Right ventricle myocardium inferior (tissue), 1 donor: ENCODE data around the gene SHC3. TPM values are rescaled to one million over a fixed set of nuclear protein-coding genes. Genes with fewer than 3 reads are reported as not detected.
A peak's percentile ranks its signal among the peaks of the same experiment; 100 is the strongest.
"Not testable (repeated sequence)": the region's sequence is repeated elsewhere in the genome, so short reads cannot be mapped to it uniquely, and the experiment has no call there.

ENCODE experiments used
- ATAC-seq: fragments of 200-7000 bp; cut with Tn5 transposase; one replicate; pipeline ENCODE4 v1.9.1; 2020; ENCODE audit warnings: mild to moderate bottlenecking, moderate library complexity
- DNase-seq: peaks from one replicate; pipeline ENCODE4 v3.0.0; 2021; ENCODE audit errors: missing footprints
- intact Hi-C: fragments of 100-400 bp; cut with DNase I; formaldehyde crosslinking; loops from one replicate; pipeline ENCODE4 v1.11.0; 2022
- long read RNA-seq: library from polyadenylated mRNA; unstranded; transcript quantifications from one replicate; pipeline ENCODE4 v2.0.0, GENCODE V29; 2021
- total RNA-seq: library from RNA; stranded (reverse); fragmentation: NEBNext Ultra II Directional; extraction: Animal tissue kit (Norgen Biotek cat#: 25700); gene quantifications from one replicate; pipeline ENCODE4 v1.2.1, GENCODE V29; 2021
- donor health status: DM: no; HTN: yes; CAD: no; lungs with severe emphysema.

The SHC3 gene, protein sequence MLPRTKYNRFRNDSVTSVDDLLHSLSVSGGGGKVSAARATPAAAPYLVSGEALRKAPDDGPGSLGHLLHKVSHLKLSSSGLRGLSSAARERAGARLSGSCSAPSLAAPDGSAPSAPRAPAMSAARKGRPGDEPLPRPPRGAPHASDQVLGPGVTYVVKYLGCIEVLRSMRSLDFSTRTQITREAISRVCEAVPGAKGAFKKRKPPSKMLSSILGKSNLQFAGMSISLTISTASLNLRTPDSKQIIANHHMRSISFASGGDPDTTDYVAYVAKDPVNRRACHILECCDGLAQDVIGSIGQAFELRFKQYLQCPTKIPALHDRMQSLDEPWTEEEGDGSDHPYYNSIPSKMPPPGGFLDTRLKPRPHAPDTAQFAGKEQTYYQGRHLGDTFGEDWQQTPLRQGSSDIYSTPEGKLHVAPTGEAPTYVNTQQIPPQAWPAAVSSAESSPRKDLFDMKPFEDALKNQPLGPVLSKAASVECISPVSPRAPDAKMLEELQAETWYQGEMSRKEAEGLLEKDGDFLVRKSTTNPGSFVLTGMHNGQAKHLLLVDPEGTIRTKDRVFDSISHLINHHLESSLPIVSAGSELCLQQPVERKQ
- 1.1 TPM for total RNA-seq
- long read RNA-seq = 0 reads

GRCh38 chr9:89177944-89178829 lies at the start of gene SHC3:
SHC3 (minus strand) TSS chr9:89178818; CDS start chr9:89178460, 358 bp downstream.
- intact Hi-C loops = loop anchor here (10.0 kb wide), 1 partner anchor 127 kb away; no protein-coding TSS in a partner anchor
- no peak for DNase-seq

DNA sequence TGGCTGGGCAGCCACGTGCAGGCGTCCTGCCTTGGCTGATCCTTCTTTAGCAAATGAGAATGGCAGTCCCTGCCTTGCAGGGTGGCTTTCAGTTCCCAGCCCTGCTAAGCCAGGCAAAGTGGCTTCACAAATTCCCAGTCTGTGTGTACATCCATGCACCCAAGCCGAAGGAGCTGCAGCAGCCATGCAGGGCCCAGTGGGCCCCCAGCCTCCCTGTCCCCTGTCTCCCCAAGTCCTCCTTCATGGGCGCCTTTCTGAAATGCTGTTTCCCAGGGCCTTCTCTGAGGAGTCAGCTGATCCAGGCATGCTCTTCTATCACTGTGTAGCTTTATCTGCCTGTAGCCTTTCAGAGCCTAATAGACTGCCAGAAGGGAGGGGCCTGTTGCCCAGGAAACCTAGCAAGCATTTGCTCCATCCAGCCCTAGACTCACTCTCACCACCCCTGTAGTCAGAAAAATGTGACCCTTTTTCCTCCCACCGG lies 47.4 kb upstream of the SHC3 start:
- DNase-seq (no peak), ATAC-seq (peak; percentile 80)
- intact Hi-C loops = no loop called here

More at GRCh38 chr9:89177944-89178829, at the start of gene SHC3:
- ATAC-seq = no peak

DNA sequence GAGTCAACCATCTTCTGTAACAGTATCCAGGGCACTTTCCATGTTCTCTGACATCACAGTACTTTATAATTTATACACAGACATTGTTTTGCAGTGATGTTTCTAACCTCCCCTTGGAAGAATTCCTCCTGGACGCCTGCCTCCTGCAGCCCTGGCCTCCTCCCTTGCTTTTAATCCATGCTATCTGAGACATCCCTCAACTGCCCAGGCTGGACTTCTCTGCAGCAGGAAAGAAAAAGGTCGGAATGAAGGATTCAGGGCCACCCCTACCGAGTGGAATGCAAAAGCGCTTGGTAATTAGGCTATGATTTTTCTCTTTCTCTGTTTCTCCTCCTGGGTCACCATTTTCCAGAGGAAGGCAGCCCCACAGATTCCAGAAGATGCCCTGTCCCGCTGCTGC lies 47.0 kb upstream of the SHC3 start:
- intact Hi-C loops = no loop called here
- ATAC-seq (no peak), DNase-seq (no peak)

GRCh38 chr9:89225036-89225435 lies 46.4 kb upstream of the SHC3 start:
- DNase-seq = no peak
- intact Hi-C loops = no loop called here

GRCh38 chr9:89224633-89225032 lies 46.0 kb upstream of the SHC3 start:
- intact Hi-C loops = no loop called here
- DNase-seq (no peak), ATAC-seq (no peak)

More at GRCh38 chr9:89225036-89225435, 46.4 kb upstream of the SHC3 start:
- ATAC-seq = no peak

DNA sequence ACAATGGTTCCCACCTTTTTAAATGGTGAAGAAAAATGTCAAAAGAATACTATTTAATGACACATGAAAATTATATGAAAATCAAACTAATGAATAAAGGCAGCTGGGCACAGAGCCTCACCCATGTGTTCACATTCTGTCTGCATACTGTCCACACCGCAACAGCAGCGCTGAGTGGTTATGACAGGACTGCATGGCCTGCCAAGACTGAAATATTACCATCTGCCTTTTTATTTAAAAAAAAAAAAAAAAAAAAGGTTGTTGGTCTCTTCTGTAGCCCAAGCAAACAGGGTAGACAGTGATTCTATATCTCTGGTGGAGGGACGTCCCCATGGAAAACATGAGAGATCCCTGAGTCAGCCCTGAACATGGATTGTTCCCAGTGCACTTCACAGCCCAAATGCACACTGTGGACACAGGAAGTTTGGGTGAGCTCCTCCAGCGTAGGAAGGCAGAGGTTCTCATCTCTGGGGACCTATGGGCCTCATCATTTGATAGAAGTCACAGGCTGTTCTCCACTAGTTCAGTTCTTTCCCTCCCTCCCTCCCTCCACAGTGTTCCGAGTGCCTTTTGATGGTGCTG lies 44.9 kb upstream of the SHC3 start:
- ATAC-seq (peak; percentile 46), DNase-seq (no peak)
- intact Hi-C loops = no loop called here

DNA sequence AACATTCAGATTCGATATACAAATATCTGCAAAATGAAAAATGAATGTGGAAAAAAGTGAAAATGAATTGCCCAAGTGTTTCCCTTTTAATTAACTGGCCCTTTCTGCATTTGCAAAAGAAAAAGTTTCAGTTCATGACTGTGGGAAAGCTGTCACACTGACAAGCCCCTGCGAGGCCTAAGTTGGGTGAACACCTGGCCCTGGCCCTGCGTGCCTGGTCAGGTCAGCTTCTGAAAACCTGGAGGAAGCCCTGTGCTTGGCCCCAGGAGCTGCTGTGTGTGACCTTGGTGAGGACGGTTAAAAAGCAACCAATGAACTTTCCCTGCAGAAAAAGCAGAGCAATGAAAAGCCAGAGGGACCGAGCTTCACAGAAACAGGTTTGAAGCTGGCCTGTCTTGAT lies 41.0 kb upstream of the SHC3 start:
- DNase-seq = no peak
- ATAC-seq = no peak
- intact Hi-C loops = no loop called here

GRCh38 chr9:89218040-89218928 lies 39.7 kb upstream of the SHC3 start:
- intact Hi-C loops = no loop called here
- DNase-seq = no peak
- no peak for ATAC-seq

DNA sequence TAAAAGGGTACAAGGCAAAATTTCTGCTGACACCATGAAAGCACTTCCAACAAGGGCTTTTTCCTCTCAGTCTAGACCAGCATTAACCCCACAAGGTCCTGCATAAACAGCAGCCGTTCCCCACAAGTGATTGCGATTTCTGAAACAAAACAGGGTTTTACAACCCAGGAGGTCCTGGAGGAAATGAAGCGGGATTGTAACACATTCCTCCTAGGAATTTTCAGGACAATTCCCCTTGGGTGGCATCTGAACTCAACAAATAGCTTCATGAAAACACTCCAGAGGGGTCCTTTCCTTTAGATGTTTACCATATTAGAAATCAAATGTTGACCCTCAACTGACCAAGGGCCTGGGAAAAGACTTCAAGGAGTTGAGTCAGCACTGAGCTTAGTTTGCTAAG lies 36.7 kb upstream of the SHC3 start:
- DNase-seq (no peak), ATAC-seq (no peak)
- intact Hi-C loops = no loop called here

GRCh38 chr9:89213396-89213880 lies 34.8 kb upstream of the SHC3 start:
- intact Hi-C loops = no loop called here
- ATAC-seq = no peak
- DNase-seq = no peak

DNA sequence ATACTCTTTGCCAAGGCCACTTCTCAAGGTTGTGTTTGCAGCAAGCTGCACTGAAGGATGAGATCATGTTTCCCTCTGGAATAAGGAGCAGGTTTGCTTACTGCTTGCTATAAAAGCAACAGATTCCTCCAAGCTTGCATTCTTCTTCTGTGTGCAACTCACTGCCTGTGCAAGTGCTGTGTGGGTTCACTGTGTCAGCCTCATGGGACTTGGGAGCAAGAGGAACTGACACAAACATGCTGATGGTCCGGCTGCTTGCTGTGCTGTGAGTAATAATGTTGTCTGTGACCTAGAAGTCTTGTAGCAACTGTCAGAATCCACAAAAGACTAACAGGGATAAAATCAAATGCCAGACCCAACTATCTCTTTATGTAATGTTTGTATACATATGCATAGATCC lies 33.6 kb upstream of the SHC3 start:
- ATAC-seq (no peak), DNase-seq (no peak)
- intact Hi-C loops = no loop called here

GRCh38 chr9:89209311-89209710 lies 30.7 kb upstream of the SHC3 start:
- DNase-seq, intact Hi-C loops, ATAC-seq: not testable (repeated sequence)

DNA sequence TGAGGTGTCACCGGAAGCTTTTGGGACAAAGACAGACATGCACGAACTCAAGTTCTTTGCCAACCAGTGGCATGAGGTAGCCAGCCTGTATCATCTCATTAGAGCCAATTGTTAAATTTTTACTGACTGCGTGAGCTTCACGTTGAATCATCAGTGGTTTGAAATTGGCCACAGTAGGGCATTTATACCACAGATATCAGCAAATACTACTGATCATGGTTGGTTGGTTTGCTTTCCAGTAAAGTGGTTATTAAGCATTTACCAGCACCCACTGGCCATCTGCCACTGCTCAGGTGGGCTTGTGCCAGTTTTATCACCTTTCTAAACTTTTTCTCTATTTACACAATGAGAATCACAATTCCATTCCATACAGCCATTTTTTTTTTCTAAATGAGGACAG lies 28.4 kb upstream of the SHC3 start:
- no peak for ATAC-seq
- intact Hi-C loops = no loop called here
- no peak for DNase-seq

DNA sequence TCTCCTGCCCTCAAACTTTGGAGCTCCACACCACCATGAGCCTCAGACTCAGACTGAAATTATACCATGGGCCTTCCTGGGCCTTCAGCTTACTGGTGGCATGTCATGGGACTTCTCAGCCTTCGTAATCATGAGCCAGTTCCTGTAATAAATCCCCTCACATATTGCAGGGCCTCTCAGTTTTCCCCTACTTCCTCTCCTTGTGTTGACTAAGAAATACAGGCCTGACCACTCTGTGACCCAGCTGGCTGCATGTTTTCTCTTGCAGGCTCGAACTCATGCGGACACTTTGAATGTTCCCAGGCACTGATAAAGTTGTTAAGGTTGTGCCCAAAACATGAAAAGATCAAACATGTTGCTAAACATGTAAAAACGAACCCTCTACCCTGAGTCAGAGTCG lies 26.2 kb upstream of the SHC3 start:
- intact Hi-C loops = no loop called here

DNA sequence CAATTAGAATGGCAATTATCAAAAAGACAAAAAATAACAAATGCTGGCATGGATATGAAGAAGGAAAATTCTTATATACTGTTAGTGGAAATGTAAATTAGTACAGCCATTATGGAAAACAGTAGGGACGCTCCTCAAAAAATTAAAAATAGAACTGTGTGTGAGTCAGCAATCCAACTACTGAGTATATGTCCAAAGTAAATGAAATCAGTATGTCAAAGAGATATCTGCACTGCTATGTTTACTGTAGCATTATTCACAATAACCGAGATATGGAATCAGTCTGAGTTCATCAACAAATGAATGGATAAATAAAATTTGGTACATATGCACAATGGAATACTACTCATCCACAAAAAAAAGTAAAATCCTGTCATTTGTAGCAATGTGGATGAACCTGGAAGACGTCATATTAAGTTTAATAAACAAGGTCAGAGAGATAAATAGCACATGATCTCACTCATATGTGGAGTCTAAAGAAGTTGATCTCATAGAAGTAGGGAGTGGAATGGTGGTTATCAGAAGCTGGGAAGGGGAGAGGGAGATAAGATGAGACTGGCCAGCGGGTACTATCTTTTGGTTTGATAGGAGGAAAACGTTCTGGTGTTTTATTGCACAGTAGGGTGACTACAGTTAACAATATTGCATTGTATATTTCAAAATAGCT lies 16.6 kb upstream of the SHC3 start:
- intact Hi-C loops = no loop called here
- ATAC-seq (no peak), DNase-seq (no peak)

More for the DNA sequence above, 26.2 kb upstream of the SHC3 start:
- DNase-seq = no peak
- no peak for ATAC-seq

GRCh38 chr9:89194421-89195130 lies 16.0 kb upstream of the SHC3 start:
- no peak for ATAC-seq
- intact Hi-C loops = no loop called here
- no peak for DNase-seq

GRCh38 chr9:89191004-89191403 lies 12.4 kb upstream of the SHC3 start:
- intact Hi-C loops = no loop called here
- ATAC-seq = no peak
- DNase-seq = no peak
